ENCODE data around the gene PXDC1. TPM values are rescaled to one million over a fixed set of nuclear protein-coding genes. Genes with fewer than 3 reads are reported as not detected.

PXDC1 gene
- total RNA-seq, 8 experiments from 2014 or later, result 4.3 to 88.6 (median 28.6) TPM

DNA sequence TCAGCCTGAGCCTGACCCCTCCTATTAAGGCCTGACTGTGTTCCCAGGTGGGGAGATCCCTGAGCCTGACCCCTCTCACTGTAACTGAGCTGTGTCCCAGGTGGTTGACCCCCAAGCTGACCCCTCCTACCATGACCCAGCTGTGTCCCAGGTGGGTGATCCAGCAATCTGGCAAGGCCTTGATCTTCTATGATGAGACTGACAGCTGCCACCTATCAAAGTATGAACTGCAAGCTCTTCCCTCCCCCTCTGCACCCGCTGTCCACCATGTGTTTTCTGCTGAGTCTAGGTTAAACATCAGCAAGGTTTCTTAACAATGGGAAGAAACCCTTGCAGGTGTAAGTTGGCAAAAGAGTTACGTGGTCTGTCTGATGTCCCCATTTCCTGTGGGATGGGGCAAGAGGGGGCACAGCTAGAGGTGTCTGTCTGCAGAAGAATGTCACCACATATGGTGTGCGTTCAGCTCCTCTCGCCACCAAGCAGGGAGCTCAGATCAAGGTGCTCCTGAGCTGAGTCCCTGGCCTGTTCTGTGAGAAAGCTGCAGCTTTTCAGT, 5.9 kb downstream of the PXDC1 start:
- in situ Hi-C loops (cut with MboI; ENCODE audit: low pct_unique_long_range_greater_than_20kb in 2 of 9, low sequenced_read_pairs in 9 of 9, unreplicated experiment in 9 of 9), result loop anchor here (10.0 to 25.0 kb wide), 8 partner anchors 239 to 608 kb away; a partner anchor contains a TSS
- 90 to 100% (median 100%) methylated on average over 1 to 2 of the region's 4 CpGs; no CpG with 5 or more reads in 6 of the 10 experiments for WGBS, 10 experiments
- no peak for ATAC-seq (replicated peaks in 6 of 8)
- peaks cover 28 to 34% of the 10 kb centered on the region in 2 donors for H3K4me1 ChIP-seq (replicated peaks in 1 of 2)
- H3K4me3 ChIP-seq, result no peak overlapping the region
- H3K27ac ChIP-seq, result no peak overlapping the region

DNA sequence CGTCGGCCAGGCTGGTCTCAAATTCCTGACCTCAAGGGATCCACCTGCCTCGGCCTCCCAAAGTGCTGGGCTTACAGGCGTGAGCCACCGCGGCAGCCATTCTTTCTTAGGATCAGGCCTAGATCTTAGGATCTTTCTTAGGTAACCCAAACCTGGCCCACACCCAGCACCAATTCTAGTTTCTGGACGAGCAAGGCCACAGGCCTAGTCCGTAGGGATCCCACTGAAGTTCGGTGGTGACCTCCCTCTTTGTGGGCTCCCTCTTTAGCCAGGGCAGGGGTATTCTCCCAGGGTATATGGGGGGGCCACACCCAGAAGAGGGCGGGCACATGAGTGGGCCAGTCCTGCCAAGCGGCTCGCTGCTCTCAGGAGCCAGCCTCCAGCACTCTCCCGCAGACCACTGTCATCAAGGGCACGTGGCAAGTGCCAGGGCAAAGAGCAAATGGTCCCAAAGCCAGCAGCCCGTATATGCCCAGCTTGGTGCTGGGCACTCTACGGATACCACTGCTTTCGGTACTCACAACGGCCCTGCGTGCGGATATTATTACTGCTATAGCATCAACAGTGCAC, 6.5 kb downstream of the PXDC1 start:
- Histone ChIP-seq H3K27ac (no peak overlapping the region), H3K4me1 (replicated peaks in 1 of 2) (peaks cover 27 to 34% of the 10 kb centered on the region in 2 donors), H3K4me3 (no peak overlapping the region)
- no peak for ATAC-seq (replicated peaks in 6 of 8)
- in situ Hi-C loops (cut with MboI; ENCODE audit: low pct_unique_long_range_greater_than_20kb in 2 of 9, low sequenced_read_pairs in 9 of 9, unreplicated experiment in 9 of 9), result loop anchor here (10.0 to 25.0 kb wide), 8 partner anchors 240 to 608 kb away; a partner anchor contains a TSS
- WGBS, 10 experiments, result 33 to 100% (median 94%) methylated on average over 2 to 10 of the region's 20 CpGs; no CpG with 5 or more reads in 3 of the 10 experiments

DNA sequence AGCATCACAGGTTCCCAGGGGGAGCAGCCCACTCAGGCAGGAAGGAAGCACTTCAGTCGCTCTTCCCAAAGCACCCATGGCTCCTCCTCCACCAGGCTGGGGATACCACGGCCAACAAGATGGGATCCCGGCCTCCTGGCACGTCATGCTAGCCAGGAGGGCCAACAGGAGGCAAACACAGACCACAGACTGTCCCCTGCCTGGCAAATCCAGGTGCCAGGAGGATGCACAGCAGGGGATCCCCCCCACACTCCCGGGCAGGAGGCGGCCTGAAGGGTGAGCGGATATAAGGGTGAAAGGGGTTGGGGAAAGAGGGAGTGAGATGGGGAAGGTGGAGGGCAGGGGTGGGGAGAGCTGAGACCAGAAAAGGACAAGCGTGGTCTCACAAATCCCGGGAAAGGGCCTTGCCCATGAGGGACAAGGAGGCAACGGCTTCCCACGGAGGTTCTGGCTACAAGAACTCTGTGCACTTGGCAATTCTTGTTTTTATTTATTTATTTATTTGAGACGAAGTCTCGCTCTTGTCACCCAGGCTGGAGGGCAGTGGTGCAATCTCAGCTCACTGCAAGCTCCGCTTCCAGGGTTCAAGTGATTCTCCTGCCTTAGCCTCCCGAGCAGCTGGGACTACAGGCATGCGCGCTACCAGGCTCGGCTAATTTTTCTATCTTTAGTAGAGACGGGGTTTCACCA, 7.2 kb downstream of the PXDC1 start:
- no peak overlapping the region for H3K4me3 ChIP-seq
- no peak for ATAC-seq (replicated peaks in 6 of 8)
- H3K4me1 ChIP-seq (replicated peaks in 1 of 2), result peaks cover 22 to 28% of the 10 kb centered on the region in 2 donors
- WGBS, 10 experiments, result 35 to 100% (median 75%) methylated on average over 1 to 12 of the region's 19 CpGs; no CpG with 5 or more reads in 5 of the 10 experiments
- in situ Hi-C loops (cut with MboI; ENCODE audit: low pct_unique_long_range_greater_than_20kb in 2 of 9, low sequenced_read_pairs in 9 of 9, unreplicated experiment in 9 of 9), result loop anchor here (10.0 to 25.0 kb wide), 8 partner anchors 240 to 607 kb away; a partner anchor contains a TSS
- H3K27ac ChIP-seq, result no peak overlapping the region

DNA sequence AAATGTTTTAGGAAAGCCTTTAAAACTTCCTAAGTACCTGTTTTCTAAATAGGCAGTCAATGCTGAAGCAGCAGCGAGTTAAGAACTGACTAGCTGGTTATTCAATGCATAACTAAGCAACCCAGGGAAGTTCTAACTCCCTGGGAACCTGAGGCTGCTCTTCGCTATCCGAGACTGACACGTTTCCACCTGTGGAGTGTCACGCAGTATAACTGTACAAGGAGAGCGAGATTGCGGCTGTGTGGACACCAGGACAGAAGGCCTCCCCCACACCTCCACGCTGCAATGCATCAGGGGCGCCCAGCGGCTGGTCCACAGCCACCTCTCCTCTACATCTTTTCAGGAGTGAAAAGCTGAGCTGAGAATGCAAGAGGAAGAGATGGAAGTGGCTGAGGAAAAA, 8.0 kb downstream of the PXDC1 start:
- H3K27ac ChIP-seq, result peak overlapping the region in 1 of 2 donors; percentile 29
- peaks cover 19 to 21% of the 10 kb centered on the region in 2 donors for H3K4me1 ChIP-seq (replicated peaks in 1 of 2)
- in situ Hi-C loops (cut with MboI; ENCODE audit: low pct_unique_long_range_greater_than_20kb in 2 of 9, low sequenced_read_pairs in 9 of 9, unreplicated experiment in 9 of 9), result loop anchor here (10.0 to 25.0 kb wide), 8 partner anchors 241 to 606 kb away; a partner anchor contains a TSS
- ATAC-seq (replicated peaks in 6 of 8), result peak in 1 of 8 experiments; percentile 9
- H3K4me3 ChIP-seq, result no peak overlapping the region
- WGBS, 10 experiments, result 54 to 100% (median 62%) methylated on average over 1 to 7 of the region's 10 CpGs; no CpG with 5 or more reads in 5 of the 10 experiments

DNA sequence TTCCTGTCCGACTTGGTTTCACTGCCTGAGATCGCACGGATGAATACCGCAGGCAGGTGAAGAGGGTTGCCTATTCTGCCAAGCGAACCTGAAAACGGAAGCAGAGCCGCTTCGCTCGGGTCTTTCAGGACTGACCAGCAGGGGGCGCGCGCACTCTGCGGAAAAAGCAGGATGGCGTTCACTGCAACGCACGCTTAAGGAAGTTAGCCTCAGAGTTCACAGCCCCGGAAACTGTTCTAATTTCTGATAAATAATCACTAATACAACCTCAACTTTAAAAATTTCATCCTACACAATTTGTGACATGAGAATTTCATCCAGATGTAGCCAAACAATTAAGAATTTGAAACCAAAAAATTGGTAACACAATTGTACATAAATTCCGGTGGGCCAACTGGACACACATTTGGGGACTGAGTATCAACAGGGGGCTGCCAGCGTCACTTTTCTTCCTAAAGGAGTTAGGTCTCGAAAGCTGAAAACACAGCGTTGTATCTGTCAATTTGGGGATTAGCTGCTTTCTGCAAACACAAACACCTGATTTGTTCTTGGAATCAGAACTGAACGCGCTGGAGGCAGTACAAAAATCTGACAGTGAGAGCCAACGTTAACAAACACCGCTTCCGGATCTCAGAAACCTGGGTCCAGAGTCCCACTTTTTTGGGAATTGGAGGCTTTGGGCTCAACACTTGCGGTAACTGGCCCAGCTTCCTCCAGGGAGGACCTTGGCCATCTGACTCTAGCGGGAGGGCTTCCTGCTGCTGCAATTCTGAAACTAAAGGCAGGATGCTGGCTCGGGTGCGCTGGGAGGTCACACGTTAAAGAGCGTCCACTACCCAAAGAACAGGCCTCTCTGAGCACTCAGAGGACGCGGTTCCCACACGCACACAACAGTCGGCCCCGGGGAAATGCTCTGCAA, 8.8 kb downstream of the PXDC1 start:
- peak; percentile 8 to 81 (median 72) for ATAC-seq (replicated peaks in 6 of 8)
- H3K27ac ChIP-seq, result peak overlapping the region in 1 of 2 donors; percentile 29
- no peak overlapping the region for H3K4me3 ChIP-seq
- in situ Hi-C loops (cut with MboI; ENCODE audit: low pct_unique_long_range_greater_than_20kb in 2 of 9, low sequenced_read_pairs in 9 of 9, unreplicated experiment in 9 of 9), result loop anchor here (10.0 to 25.0 kb wide), 8 partner anchors 242 to 605 kb away; a partner anchor contains a TSS
- H3K4me1 ChIP-seq (replicated peaks in 1 of 2), result peaks cover 13 to 18% of the 10 kb centered on the region in 2 donors
- 0 to 45% (median 14%) methylated on average over 1 to 32 of the region's 37 CpGs for WGBS, 10 experiments

DNA sequence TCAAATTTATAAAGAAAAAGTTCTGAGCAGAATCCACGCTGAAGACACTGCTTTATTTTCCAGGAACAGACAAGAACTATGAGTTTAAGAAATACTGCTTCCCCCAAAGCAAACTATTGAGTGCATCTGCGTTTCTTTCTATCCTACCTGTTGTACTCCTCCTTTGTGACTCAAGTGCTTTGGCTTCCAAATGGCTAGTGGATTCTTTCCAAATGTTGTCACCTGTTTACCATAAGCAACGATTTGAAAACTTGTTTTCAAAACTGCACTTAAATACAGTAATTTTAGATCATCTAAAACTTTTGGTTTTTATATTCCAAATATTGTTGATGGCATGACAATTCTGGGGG, 9.5 kb downstream of the PXDC1 start:
- H3K4me3 ChIP-seq, result no peak overlapping the region
- H3K4me1 ChIP-seq (replicated peaks in 1 of 2), result peaks cover 15 to 21% of the 10 kb centered on the region in 2 donors
- in situ Hi-C loops (cut with MboI; ENCODE audit: low pct_unique_long_range_greater_than_20kb in 2 of 9, low sequenced_read_pairs in 9 of 9, unreplicated experiment in 9 of 9), result loop anchor here (10.0 to 25.0 kb wide), 8 partner anchors 243 to 605 kb away; a partner anchor contains a TSS
- no peak overlapping the region for H3K27ac ChIP-seq
- 11 to 71% (median 42%) methylated on average over 1 to 3 of the region's 3 CpGs; no CpG with 5 or more reads in 1 of the 10 experiments for WGBS, 10 experiments
- no peak for ATAC-seq (replicated peaks in 6 of 8)

DNA sequence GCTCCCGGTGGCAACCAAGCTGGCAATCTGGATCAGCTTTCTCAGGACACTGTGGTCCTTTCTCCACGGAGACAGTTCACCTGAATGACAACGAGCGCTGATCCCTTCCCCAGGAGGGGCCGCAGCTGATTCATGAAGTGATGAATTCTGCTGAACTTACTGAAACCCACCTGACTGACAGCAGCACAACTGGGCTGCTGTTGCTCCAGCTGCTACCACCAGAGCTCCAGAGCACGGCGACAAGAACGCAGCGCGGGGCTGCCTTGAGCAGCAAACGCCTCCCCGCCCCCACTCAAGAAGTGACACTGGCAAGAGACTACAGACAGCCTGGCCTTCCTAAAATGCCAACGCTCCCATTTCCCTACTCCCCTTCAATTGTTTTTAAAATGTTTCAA, 10.0 kb downstream of the PXDC1 start:
- no peak overlapping the region for H3K4me3 ChIP-seq
- peaks cover 15 to 23% of the 10 kb centered on the region in 2 donors for H3K4me1 ChIP-seq (replicated peaks in 1 of 2)
- H3K27ac ChIP-seq, result no peak overlapping the region
- no peak for ATAC-seq (replicated peaks in 6 of 8)
- WGBS, 10 experiments, result 0 to 100% (median 82%) methylated on average over 1 to 9 of the region's 13 CpGs; no CpG with 5 or more reads in 2 of the 10 experiments
- in situ Hi-C loops (cut with MboI; ENCODE audit: low pct_unique_long_range_greater_than_20kb in 2 of 9, low sequenced_read_pairs in 9 of 9, unreplicated experiment in 9 of 9), result loop anchor here (10.0 to 25.0 kb wide), 8 partner anchors 243 to 604 kb away; a partner anchor contains a TSS

DNA sequence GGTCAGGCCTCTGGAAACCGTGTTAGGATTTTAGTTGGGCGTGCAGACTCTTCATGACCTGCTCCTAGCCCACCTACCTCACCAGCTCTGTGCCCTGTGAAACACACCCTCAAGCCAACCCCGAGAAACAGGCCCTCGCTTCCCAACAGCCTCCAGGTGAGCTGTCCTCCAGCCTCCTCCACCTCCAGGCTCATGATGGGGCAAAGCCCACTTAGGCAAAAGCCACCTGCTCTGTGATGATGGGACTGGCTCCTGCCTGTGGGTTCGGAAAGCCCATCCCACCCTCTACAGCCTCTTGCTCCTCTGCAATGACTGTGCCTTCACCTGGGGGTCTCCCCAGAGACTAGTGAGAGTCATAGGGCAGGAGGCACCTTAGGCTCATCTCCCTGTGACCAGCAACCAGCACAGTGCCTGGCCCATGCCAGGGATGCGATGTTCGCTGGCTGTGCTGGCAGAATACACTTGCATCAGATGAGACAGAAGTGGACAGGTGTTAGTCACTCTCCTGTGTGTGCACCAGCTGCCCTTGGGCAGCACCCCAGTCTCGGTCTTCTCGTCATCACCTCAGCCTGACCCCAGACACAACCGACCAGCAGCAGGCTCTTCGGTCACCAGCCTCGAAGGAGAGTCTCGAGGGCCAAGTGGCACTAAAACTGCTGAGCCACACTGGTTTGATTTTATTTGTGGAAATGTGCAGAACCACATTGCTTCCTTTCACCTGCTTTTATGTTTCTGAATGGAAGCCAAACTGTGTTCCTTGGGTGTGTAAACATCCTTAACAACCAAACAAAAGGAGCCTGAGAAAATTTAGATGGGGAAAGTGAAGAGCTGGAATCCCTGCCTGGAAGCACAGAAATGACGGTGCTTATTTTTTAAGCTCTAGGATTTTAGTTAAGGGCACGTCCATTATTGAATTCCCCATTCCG, 10.7 kb downstream of the PXDC1 start:
- Histone ChIP-seq H3K4me1 (replicated peaks in 1 of 2) (peaks cover 15 to 23% of the 10 kb centered on the region in 2 donors), H3K4me3 (no peak overlapping the region), H3K27ac (no peak overlapping the region)
- ATAC-seq (replicated peaks in 6 of 8), result no peak
- in situ Hi-C loops (cut with MboI; ENCODE audit: low pct_unique_long_range_greater_than_20kb in 2 of 9, low sequenced_read_pairs in 9 of 9, unreplicated experiment in 9 of 9), result loop anchor here (10.0 to 25.0 kb wide), 8 partner anchors 244 to 604 kb away; a partner anchor contains a TSS
- 66 to 97% (median 84%) methylated on average over 2 to 11 of the region's 16 CpGs; no CpG with 5 or more reads in 4 of the 10 experiments for WGBS, 10 experiments

DNA sequence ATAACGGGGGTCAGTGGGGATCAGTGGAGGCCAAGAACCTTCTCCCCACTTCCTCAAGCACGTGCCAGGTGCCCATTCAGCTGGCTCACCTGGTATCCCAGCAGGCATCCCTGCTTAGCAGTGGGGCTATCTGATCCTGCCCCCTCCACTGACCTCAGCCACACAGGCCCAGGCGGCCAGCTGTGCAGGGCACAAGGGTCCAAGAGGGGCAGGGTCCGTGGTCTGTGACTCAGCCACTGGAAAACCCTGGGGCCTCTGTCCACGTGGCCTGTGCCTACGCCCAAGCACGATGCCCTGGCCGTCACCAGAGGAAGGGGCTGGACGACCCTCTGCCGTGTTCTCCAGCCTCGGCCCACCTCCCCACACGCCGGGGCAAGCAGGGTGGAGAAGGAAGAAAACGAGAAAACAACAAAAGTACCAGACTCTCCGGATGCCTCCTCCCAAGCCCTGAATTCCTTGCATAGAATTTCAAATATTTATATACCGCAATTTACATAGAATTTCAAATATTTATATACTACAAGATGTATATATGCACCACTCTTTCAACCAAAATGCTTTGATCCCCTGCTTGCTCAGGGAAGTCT, 12.1 kb downstream of the PXDC1 start:
- H3K27ac ChIP-seq, result no peak overlapping the region
- in situ Hi-C loops (cut with MboI; ENCODE audit: low pct_unique_long_range_greater_than_20kb in 2 of 9, low sequenced_read_pairs in 9 of 9, unreplicated experiment in 9 of 9), result loop anchor here (10.0 to 25.0 kb wide), 7 partner anchors 248 to 602 kb away; a partner anchor contains a TSS
- 0 to 92% (median 35%) methylated on average over 2 to 8 of the region's 16 CpGs; no CpG with 5 or more reads in 2 of the 10 experiments for WGBS, 10 experiments
- H3K4me1 ChIP-seq (replicated peaks in 1 of 2), result peaks cover 15 to 23% of the 10 kb centered on the region in 2 donors
- H3K4me3 ChIP-seq, result no peak overlapping the region
- peak in 3 of 8 experiments; percentile 36 to 81 (median 62) for ATAC-seq (replicated peaks in 6 of 8)

DNA sequence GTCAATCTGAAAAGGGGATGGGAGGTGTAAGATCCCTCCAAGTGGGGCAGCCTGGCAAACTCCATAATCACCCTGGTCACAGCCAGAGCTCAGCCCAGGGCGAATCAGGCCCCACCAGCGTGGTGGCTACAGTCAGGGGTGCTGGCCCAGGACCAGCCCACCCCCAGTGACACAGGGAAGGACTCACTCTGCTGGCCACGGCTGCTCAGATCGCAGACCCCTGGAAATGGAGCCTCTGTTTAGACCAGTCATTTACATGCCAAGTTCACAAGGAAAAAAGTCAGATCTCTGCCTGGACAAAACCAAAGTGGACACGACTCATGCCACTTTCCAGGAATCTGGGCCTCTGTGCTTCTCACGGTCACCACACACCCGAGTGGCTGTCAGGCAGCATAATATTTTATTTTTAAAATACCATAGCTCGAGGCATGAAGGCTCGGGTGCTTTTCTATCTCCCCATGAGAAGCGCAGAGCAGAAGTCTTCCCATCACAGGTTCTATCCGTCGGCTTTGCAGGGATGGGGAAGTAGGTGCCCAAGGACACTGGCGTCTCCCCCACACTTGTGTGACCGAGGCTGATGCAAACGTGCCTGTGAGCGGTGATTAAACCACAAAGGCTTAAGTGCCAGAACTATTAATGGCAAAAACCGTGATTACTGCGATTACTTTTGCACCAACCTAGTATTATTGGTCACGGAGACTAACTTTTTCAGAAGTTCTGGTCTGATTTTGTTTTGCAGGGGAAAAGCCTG, 13.0 kb downstream of the PXDC1 start:
- 20 to 98% (median 86%) methylated on average over 2 to 15 of the region's 19 CpGs; no CpG with 5 or more reads in 1 of the 10 experiments for WGBS, 10 experiments

More for the DNA sequence above, 13.0 kb downstream of the PXDC1 start:
- H3K27ac ChIP-seq, result no peak overlapping the region
- in situ Hi-C loops (cut with MboI; ENCODE audit: low pct_unique_long_range_greater_than_20kb in 2 of 9, low sequenced_read_pairs in 9 of 9, unreplicated experiment in 9 of 9), result loop anchor here (10.0 to 25.0 kb wide), 7 partner anchors 249 to 601 kb away; a partner anchor contains a TSS
- peak in 1 of 8 experiments; percentile 1 for ATAC-seq (replicated peaks in 6 of 8)
- H3K4me1 ChIP-seq (replicated peaks in 1 of 2), result peaks cover 13 to 19% of the 10 kb centered on the region in 2 donors
- H3K4me3 ChIP-seq, result no peak overlapping the region
